IPS-NIHi7 (cell line): ENCODE data around the gene FDXR.
A peak's percentile ranks its signal among the peaks of the same experiment; 100 is the strongest.
"Not testable (repeated sequence)": the region's sequence is repeated elsewhere in the genome, so short reads cannot be mapped to it uniquely, and the experiment has no call there.

Source experiments
- DNase-seq: peaks from one replicate; pipeline ENCODE4 v3.0.0; 2012; ENCODE audit warnings: mixed read lengths; ENCODE audit errors: extremely low spot score

FDXR gene

GRCh38 chr17:74872313-74873036, at the start of gene FDXR:
Gene FDXR (minus strand): TSS chr17:74872994. CDS start chr17:74872944, 50 bp downstream.
- DNase-seq: no peak

GRCh38 chr17:74922172-74922571, 49.4 kb upstream of the FDXR start:
- no peak for DNase-seq

DNA sequence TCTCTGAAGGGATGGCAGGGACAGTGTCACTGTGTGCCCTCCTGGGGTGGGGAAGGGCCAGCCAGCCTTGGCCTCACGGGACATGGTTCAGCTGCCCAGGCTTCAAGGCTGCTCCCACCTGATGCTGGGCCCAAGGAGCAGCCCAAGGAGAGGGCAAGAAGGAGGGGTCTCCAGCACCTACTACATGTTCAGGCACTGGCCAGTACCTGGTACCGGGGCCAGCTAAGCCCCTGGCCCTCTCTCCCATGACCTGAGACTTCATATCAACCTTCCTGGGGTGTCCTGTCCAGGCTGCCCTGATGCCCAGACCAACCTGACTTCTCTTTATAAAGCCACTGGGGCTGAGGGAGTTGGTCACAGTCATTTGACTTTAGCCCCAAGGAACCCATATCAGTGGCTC, 49.0 kb upstream of the FDXR start:
- DNase-seq: no peak

DNA sequence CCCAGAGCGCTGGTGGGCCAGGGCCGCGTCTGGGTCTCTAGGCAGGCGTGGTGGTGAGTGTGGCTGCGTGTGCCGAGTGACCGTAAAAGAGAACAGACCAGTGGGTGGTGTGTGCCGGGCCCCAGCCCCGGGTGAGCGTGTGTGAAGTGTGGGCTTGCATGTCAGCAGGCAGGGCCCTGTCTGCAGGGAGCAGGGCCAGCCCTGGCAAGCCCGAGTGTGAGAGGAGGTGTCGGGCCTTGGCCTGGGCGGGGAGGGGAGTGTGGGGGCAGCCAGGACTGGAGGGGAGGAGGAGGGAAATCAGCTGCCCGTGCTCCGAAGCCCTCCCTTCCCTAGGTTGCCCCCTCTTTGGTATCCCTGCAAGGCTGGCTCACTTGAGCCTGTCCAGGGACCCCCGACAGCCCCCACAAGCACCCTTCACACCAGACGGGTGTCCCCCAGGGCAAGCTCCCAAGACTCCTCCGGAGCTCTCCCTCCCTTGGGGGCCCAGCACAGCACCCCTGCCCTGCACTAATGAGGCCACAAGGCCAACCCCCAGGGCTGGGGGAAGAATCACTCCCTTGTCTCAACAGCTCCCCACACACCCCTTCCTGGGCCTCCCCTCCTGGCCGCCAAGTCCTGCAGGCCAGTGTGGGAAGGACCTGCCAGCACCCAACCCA, 48.4 kb upstream of the FDXR start:
- DNase-seq: no peak

- DNase-seq: peak; percentile 58
Observed at GRCh38 chr17:74920642-74921025, 47.8 kb upstream of the FDXR start.

- DNase-seq: no peak
Observed at GRCh38 chr17:74920306-74920620, 47.5 kb upstream of the FDXR start.

DNA sequence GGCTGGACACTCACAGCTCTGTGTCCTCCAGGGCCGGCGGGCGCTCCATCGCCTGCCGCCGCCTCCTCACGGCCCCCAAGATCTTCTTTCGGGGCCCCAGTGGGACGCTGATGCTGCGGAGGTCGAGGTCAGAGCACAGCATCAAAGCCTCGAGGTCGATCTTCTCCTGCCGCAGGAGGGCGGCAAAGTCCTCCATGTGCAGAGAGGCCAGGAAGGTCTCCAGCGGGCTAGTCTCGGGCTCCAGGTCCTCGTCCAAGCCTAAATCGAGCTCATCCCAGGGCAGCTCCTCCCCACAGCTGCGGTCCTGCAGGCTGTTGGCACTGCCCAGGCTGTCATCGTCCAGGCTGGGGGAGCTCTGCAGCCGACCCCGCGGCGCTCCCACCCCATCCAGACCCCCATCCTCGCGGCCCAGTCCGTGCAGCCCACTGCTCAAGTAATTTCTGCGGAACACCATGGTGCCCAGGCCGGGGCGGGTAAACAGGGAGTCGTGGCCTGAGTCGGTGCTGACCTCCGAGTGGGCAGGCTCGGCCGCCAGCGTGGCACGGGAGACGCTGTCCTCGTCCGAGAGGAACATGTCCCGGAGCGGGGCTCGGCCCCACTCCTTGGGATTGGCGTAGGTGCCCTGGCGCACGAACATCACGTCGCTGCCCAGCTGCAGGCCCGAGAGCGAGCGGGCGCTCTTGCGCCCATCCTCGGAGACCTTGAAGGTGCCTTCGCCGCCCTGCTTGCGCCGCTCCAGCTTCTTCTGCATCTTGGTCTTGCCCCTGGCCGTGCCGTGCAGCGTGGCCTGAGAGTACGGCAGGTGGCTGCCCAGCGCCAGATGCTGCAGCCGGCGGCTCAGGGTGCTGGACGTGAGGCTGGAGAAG, 46.9 kb upstream of the FDXR start:
- DNase-seq: peak; percentile 76

GRCh38 chr17:74918906-74919305, 46.1 kb upstream of the FDXR start:
- no peak for DNase-seq

- no peak for DNase-seq
Observed at GRCh38 chr17:74917430-74917829, 44.6 kb upstream of the FDXR start.

GRCh38 chr17:74916851-74917199, 44.0 kb upstream of the FDXR start:
- DNase-seq: no peak

GRCh38 chr17:74916136-74916850, 43.5 kb upstream of the FDXR start:
- DNase-seq: no peak

- not testable (repeated sequence) for DNase-seq
Observed at GRCh38 chr17:74911423-74911822, 38.6 kb upstream of the FDXR start.

GRCh38 chr17:74909097-74909496, 36.3 kb upstream of the FDXR start:
- DNase-seq: not testable (repeated sequence)

- DNase-seq: no peak
Observed at GRCh38 chr17:74907012-74907411, 34.2 kb upstream of the FDXR start.

DNA sequence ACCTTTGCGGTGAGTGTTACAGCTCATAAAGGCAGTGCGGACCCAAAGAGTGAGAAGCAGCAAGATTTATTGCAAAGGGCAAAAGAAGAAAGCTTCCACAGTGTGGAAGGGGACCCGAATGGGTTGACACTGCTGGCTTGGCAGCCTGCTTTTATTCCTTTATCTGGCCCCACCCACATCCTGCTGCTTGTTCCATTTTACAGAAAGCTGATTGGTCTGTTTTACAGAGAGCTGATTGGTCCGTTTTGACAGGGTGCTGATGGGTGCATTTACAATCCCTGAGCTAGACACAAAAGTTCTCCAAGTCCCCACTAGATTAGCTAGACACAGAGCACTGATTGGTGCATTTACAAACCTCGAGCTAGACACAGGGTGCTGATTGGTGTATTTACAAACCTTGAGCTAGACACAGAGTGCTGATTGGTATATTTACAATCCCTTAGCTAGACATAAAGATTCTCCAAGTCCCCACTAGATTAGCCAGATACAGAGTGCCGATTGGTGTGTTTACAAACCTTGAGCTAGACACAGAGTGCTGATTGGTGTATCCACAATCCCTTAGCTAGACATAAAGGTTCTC, 33.5 kb upstream of the FDXR start:
- not testable (repeated sequence) for DNase-seq

DNA sequence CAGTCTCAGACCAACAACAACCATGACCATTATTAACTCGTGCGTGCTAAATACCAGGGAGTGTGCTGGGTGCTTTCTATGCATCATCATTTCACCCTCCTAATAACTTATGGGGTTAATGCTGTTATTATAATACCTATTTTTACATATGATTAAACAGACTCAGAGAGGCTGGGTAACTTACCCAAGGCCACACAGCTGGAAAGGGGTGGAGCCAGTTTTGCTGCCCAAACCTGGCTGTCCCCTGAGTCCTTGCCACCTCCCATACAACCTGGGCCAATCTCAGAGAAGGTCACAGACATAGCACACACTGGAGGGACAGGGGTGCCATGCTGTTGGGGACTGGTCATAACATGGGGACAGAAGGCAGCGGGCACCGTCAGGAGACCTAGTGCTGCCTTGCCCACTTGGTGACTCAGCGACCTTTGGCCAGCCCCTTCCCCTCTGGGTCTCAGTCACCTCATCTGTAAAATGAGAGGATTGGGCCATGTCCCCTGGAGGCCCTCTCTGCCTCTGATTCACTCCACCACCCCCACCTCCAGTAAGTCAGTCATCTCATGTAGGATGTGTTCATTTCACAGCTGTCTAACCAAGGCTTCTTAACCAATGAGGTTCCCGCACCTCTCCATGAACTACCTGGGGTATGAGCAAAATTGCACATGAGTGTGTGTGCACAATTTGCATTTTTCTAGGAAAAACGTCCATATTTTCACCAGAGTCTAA, 32.1 kb upstream of the FDXR start:
- DNase-seq: no peak

- no peak for DNase-seq
Observed at GRCh38 chr17:74903671-74904070, 30.9 kb upstream of the FDXR start.

DNA sequence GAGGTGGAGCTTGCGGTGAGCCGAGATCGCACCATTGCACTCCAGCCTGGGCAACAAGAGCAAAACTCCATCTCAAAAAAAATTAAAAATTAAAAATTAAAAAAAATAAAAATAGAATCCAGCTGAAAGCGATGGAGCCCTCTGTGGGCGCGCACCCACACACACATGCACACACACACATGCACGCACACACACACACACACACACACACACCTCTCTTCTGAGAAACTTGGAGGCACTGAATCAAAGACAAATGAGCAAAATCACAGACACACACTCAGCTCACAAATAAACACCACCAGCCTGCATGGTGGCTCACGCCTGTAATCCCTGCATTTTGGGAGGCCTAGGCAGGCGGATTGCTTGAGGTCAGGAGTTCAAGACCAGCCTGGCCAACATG, 30.2 kb upstream of the FDXR start:
- DNase-seq: no peak

DNA sequence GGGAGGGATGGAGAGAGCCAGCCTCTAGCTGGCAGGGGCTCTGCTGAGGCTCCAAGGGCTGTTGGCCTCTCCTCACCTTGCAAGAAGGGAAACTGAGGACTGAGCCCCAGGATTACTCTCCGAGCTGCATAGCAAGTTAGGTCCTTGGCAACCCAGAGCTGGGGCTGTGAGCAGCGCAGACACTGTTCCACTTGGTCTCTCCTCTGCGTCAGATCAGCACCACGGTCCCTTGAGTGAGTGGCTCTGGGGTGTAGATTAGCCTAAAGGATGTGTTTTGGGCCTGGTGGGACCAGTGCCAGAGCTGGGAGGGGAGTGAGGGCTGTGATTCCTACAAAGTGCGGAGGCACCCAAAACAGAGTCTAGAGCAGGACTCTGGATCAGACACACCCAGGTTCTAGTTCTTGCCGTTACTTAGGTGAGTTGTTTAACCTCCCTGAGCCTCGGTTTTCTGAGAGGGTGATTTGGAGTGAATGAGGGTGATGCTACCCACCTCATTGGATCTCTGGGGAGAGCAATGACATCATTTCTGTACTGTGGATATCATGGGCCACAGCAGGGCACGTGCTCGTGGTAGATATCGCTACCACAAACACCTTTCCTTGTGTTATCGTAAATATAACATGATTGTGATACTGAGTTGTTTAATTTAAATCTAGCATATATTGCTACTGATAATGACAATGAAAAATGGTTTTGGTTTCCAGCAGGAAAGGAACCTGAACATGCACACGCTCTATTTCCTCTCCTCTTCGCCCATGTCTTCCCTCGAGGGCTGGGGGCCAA, 28.8 kb upstream of the FDXR start:
- DNase-seq: no peak

- DNase-seq: no peak
Observed at GRCh38 chr17:74900208-74900607, 27.4 kb upstream of the FDXR start.
